Neural progenitor cell (in vitro differentiated cells): ENCODE measurements around the gene EEIG2.
"Not testable (repeated sequence)": the region's sequence is repeated elsewhere in the genome, so short reads cannot be mapped to it uniquely, and the experiment has no call there.

Source experiments
- EZH2 ChIP-seq: fragments of 200-600 bp; sonication (generic); IDR thresholded peaks from 2 replicates; pipeline ENCODE4 v1.6.1; 2017; ENCODE audit warnings: antibody characterized with exemption, mild to moderate bottlenecking, moderate library complexity
- TF ChIP-seq, protein P1 (sequence below): fragments of 200-600 bp; sonication (generic); IDR thresholded peaks from 2 replicates; pipeline ENCODE4 v1.5.1; 2017; ENCODE audit warnings: antibody characterized with exemption, mild to moderate bottlenecking

DNA sequence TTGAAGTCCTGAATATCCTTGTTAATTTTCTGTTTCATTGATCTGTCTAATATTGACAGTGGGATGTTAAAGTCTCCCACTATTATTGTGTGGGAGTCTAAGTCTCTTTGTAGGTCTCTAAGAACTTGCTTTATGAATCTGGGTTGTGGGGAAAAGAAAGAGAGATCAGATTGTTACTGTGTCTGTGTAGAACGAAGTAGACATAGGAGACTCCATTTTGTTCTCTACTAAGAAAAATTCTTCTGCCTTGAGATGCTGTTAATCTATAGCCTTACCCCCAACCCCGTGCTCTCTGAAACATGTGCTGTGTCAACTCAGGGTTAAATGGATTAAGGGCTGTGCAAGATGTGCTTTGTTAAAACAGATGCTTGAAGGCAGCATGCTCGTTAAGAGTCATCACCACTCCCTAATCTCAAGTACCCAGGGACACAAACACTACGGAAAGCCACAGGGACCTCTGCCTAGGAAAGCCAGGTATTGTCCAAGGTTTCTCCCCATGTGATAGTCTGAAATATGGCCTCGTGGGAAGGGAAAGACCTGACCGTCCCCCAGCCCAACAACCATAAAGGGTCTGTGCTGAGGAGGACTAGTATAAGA lies 42.5 kb upstream of the EEIG2 start:
- TF ChIP-seq, protein P1, sequence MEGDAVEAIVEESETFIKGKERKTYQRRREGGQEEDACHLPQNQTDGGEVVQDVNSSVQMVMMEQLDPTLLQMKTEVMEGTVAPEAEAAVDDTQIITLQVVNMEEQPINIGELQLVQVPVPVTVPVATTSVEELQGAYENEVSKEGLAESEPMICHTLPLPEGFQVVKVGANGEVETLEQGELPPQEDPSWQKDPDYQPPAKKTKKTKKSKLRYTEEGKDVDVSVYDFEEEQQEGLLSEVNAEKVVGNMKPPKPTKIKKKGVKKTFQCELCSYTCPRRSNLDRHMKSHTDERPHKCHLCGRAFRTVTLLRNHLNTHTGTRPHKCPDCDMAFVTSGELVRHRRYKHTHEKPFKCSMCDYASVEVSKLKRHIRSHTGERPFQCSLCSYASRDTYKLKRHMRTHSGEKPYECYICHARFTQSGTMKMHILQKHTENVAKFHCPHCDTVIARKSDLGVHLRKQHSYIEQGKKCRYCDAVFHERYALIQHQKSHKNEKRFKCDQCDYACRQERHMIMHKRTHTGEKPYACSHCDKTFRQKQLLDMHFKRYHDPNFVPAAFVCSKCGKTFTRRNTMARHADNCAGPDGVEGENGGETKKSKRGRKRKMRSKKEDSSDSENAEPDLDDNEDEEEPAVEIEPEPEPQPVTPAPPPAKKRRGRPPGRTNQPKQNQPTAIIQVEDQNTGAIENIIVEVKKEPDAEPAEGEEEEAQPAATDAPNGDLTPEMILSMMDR = not testable (repeated sequence)
- TF ChIP-seq EZH2 = not testable (repeated sequence)
